Choroid plexus epithelial cell (primary cell): ENCODE measurements around the gene THRA.

ENCODE experiments used
- DNase-seq: peaks from one replicate; pipeline ENCODE4 v3.0.0-alpha.2; 2010; ENCODE audit warnings: low read depth
- H3K4me3 ChIP-seq: 2 replicates; pipeline ENCODE4 v1.5.1; 2011; ENCODE audit warnings: low read depth, mild to moderate bottlenecking, control low read depth, low read length, moderate library complexity
- TF ChIP-seq, protein P1 (sequence below): conservative IDR thresholded peaks from 2 replicates; pipeline ENCODE4 v1.5.1; 2011; ENCODE audit warnings: low read depth, mild to moderate bottlenecking, control low read depth, inconsistent platforms, low read length, moderate library complexity

Gene THRA

DNA sequence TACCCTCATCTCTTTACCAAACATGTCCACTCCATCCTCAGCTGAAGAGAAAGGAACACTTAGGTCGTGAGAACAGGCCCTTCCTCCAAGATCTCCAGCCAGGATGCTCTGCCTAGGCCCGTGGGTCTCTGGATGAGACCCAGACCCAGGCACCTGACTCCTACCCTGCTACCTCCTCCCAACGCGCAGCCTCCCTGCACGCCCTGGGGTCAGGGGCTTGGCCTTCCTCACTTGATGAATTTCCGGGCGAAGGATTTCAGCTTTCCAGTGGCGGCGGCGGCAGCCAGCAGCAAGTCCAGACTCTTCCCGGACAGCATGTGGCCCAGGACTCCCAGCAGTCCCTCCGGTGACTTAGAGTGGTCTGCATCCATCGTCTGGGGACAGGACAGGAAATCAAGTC, 34.2 kb upstream of the THRA start:
- H3K4me3 ChIP-seq: no peak overlapping the region
- TF ChIP-seq, protein P1, sequence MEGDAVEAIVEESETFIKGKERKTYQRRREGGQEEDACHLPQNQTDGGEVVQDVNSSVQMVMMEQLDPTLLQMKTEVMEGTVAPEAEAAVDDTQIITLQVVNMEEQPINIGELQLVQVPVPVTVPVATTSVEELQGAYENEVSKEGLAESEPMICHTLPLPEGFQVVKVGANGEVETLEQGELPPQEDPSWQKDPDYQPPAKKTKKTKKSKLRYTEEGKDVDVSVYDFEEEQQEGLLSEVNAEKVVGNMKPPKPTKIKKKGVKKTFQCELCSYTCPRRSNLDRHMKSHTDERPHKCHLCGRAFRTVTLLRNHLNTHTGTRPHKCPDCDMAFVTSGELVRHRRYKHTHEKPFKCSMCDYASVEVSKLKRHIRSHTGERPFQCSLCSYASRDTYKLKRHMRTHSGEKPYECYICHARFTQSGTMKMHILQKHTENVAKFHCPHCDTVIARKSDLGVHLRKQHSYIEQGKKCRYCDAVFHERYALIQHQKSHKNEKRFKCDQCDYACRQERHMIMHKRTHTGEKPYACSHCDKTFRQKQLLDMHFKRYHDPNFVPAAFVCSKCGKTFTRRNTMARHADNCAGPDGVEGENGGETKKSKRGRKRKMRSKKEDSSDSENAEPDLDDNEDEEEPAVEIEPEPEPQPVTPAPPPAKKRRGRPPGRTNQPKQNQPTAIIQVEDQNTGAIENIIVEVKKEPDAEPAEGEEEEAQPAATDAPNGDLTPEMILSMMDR: no peak
- DNase-seq: no peak

DNA sequence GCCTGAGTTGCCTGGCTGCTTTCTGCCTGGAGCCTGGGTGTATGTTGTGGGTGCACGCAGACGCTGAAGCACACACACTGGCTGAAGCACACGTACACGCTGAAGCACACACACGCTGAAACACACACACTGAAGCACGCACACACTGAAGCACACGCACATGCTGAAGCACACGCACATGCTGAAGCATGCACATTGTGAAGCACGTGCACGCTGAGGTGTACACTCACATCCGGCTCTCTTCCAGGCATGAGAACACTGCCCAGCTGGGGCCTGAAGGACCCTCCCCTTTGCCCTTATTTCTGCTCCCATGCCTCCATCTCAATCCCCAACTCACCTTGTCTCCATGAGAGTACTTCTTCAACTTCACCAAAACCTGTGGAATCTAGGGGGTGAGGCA, 31.1 kb upstream of the THRA start:
- no peak for DNase-seq
- TF ChIP-seq, protein P1: no peak
- H3K4me3 ChIP-seq: no peak overlapping the region

DNA sequence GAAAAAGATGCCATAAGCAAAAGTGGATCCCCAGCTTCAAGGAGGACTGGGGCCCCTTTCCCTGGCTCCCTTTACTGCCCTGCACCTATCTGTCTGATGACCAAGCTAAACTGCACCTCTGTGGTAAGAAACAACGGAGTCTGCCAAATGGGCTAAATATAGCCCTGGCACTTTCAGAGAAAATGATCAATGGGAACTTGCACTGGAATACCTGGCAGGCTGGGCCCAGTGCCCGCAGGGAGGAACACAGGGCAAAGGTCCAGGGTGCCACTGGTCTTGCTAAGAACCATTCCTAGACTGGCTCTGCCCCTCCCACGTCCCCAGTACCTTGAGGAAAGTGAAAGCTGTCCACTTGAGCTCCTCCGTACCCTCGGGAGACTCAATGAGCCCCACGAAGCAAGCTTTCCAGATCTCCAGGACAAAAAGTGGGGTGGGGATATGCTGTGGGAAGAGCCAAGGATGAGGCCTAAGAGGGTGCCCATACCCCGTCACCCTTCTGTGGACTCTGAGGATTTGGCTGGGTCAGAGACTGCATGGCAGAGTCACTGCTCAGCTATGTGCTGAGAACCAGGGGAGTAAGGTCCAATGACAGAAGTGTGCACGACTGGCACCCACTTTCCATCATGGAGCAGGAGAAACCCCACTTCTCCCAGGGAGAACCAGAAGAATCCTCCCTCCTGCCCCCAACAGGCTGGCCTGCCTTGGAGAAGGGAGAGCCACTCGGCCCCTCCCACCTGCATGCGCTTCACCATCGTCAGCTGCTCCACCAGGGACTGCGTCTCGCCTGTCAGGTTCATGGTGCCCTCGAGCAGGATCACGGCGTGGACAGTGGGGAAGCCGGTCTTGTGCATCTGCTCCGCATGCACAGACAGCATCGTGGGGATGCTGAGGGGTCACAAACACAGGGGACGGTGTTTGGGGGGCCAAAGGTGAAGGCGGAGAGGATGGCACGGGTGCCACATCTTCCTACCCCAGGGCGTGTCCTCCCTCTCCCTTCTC, 30.1 kb upstream of the THRA start:
- H3K4me3 ChIP-seq: no peak overlapping the region
- DNase-seq: no peak
- TF ChIP-seq, protein P1: no peak

DNA sequence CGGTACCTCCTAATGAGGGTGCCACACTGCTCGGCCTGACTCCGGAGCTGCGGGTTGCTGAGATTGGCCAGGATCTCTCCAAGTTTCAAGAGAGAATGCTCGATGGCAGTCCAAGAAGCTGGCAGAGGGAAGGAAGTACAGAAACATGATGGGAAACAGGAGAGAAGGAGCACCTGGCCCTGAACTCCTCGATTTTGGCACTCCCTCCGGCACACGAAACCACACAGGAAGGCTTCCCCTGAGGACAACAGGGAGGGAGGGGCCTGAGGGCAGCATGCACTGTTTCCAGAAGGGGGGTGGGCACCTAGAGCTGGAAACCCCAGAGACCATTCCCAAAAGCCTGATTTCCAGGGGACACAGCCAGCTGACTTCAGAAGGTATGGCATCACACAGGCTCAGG, 29.4 kb upstream of the THRA start:
- no peak overlapping the region for H3K4me3 ChIP-seq
- no peak for DNase-seq
- TF ChIP-seq, protein P1: no peak

DNA sequence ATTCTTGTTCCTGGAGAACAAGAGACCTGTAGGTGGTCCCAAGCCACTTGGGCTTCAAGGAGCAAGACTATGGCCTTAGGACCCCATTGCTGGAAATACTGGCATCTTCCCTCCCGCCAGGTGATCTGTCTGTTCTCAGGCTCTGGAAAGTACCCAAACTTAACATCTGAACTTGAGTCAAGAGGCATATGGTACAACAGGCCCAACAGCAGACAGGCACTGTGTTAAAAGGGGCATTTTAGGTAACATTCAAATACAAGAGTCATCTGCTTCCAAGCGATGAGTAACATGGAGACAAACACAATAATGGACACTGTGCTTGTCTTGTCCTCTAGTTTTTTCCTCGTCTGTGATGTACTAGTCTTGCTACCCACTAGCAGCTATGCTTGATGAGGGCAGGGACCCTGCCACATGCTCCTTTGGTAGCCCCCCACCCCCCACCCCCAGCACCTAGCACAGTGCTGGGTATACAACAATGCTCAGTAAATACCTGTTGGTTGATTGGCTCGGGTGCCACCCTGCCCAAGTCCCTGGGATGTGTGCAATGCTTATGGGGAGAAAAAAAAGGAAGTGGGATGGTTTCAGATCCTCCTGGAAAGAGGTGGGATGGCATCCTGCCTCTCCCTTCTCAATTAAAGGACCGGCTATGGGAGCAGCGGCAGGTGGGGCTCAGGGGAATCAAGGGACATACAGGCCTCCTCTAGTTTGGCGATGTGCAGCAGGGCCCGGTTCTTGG, 28.2 kb upstream of the THRA start:
- DNase-seq: no peak
- no peak overlapping the region for H3K4me3 ChIP-seq
- TF ChIP-seq, protein P1: no peak

DNA sequence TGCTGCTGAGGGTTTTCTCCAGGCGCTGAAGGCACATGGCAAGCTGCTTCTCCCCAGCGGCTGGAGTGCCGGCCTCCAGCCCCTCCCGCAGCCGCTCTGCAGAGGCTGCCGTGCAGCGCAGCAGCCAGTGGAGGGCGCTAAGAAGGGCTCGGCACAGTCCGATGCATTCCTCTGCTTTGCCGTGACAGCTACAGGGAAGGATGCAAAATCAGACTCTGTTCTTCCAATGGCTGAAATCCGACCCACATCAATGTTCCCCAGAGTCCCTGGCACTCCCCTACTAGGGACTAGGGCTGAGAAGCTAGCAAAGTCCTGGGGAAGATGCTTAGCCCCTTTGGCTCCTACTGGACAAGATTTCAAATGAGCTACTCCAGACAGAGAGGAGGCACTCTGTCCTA, 27.6 kb upstream of the THRA start:
- peak; percentile 77 for DNase-seq
- no peak overlapping the region for H3K4me3 ChIP-seq
- TF ChIP-seq, protein P1: peak; percentile 93
